Activated CD4-positive, alpha-beta T cell treated with anti-CD3 and anti-CD28 coated beads, Interleukin-2, amount 50 U/mL, for 24 hours (primary cell): ENCODE measurements around the gene PELI3.

ENCODE experiments used
- DNase-seq, 2 donors: peaks; one replicate each; pipeline ENCODE4 v3.0.0-alpha.2; 2020; ENCODE audit warnings: low read depth in 1 of 2, low spot score in 1 of 2

Gene PELI3

GRCh38 chr11:66497206-66497605, 30.5 kb downstream of the PELI3 start:
- DNase-seq, result no peak

GRCh38 chr11:66498506-66498905, 31.8 kb downstream of the PELI3 start:
- DNase-seq, result no peak

- DNase-seq, result no peak
Measured at GRCh38 chr11:66505276-66505816, 38.6 kb downstream of the PELI3 start.

- DNase-seq, result no peak
Measured at GRCh38 chr11:66509131-66509561, 42.4 kb downstream of the PELI3 start.

GRCh38 chr11:66510271-66510989, 43.7 kb downstream of the PELI3 start, which contains the start of gene BBS1:
Gene BBS1, plus strand, starts transcription at chr11:66510635. Its CDS starts 25 bp downstream, at chr11:66510660.
- DNase-seq, result peak; percentile 67 to 73

GRCh38 chr11:66510990-66511339, 44.3 kb downstream of the PELI3 start:
- DNase-seq, result no peak

- DNase-seq, result no peak
Measured at GRCh38 chr11:66523611-66524010, 56.9 kb downstream of the PELI3 start.

- DNase-seq, result no peak
Measured at GRCh38 chr11:66524304-66525040, 57.8 kb downstream of the PELI3 start.
